Endodermal cell (in vitro differentiated cells): ENCODE measurements around the gene DLGAP1. TPM values are rescaled to one million over a fixed set of nuclear protein-coding genes. Genes with fewer than 3 reads are reported as not detected.

ENCODE experiments used
- DNase-seq: peaks from one replicate; pipeline ENCODE4 v3.0.0-alpha.2; 2017
- H3K27ac ChIP-seq: 2 replicates; pipeline ENCODE4 v1.5.1; 2013; ENCODE audit warnings: mild to moderate bottlenecking, low read depth, low read length, moderate library complexity
- H3K27me3 ChIP-seq: 2 replicates; pipeline ENCODE4 v1.6.1; 2013; ENCODE audit warnings: mild to moderate bottlenecking, low read length, moderate library complexity; ENCODE audit not compliant: insufficient read depth, control insufficient read depth, poor library complexity, severe bottlenecking
- H3K36me3 ChIP-seq: 2 replicates; pipeline ENCODE4 v1.7.0; 2013; ENCODE audit warnings: mild to moderate bottlenecking, low read length, moderate library complexity; ENCODE audit not compliant: control insufficient read depth, insufficient read depth
- H3K4me1 ChIP-seq: one replicate; pipeline ENCODE4 v1.7.0; 2013; ENCODE audit warnings: low read length; ENCODE audit not compliant: control insufficient read depth, insufficient read depth
- H3K4me3 ChIP-seq: 2 replicates; pipeline ENCODE4 v1.5.1; 2013; ENCODE audit warnings: mild to moderate bottlenecking, low read length, moderate library complexity
- H3K9ac ChIP-seq: 2 replicates; pipeline ENCODE4 v1.6.1; 2013; ENCODE audit warnings: mild to moderate bottlenecking, low read length, moderate library complexity; ENCODE audit not compliant: poor library complexity, severe bottlenecking; ENCODE audit errors: extremely low read depth
- H3K9me3 ChIP-seq: 2 replicates; pipeline ENCODE4 v1.6.1; 2013; ENCODE audit warnings: mild to moderate bottlenecking, low read length, moderate library complexity; ENCODE audit not compliant: control insufficient read depth
- H3K27ac Mint-ChIP-seq: 2 replicates; pipeline ENCODE4 v1.8.0; 2020; ENCODE audit warnings: mixed read lengths
- H3K27me3 Mint-ChIP-seq: 2 replicates; pipeline ENCODE4 v1.8.0; 2021; ENCODE audit warnings: mild to moderate bottlenecking, mixed read lengths; ENCODE audit not compliant: insufficient read depth
- H3K36me3 Mint-ChIP-seq: 2 replicates; pipeline ENCODE4 v1.8.0; 2020; ENCODE audit warnings: low read depth, mixed read lengths
- H3K4me1 Mint-ChIP-seq: 2 replicates; pipeline ENCODE4 v1.8.0; 2020; ENCODE audit warnings: mixed read lengths
- H3K4me3 Mint-ChIP-seq: 2 replicates; pipeline ENCODE4 v1.8.0; 2020; ENCODE audit warnings: mild to moderate bottlenecking, moderate library complexity, mixed read lengths
- H3K9me3 Mint-ChIP-seq: 2 replicates; pipeline ENCODE4 v1.8.0; 2020; ENCODE audit warnings: mild to moderate bottlenecking, mixed read lengths
- WGBS, 2 experiments: methylation state at CpG; one replicate each; pipeline versions ENCODE4 v1.1.5 to v1.1.7; 2013; ENCODE audit warnings: missing lambda C conversion rate in 2 of 2, mixed read lengths in 1 of 2; ENCODE audit not compliant: insufficient coverage in 1 of 2, insufficient read length in 1 of 2; 5-methylcytosine and 5-hydroxymethylcytosine counted together
- total RNA-seq, 2 donors: library from RNA; stranded (reverse); fragmentation: NEBNext Ultra II Directional in 1 of 2; extraction: Animal tissue kit (Norgen Biotek cat#: 25700) in 1 of 2; gene quantifications; 2 replicates in 1 of 2; 3 replicates in 1 of 2; pipeline ENCODE4 v1.2.1, GENCODE V29; 2021
- TF ChIP-seq, protein P1 (sequence below): fragments of 200-600 bp; sonication (generic); conservative IDR thresholded peaks from 2 replicates; pipeline ENCODE4 v1.5.0; 2021; ENCODE audit warnings: antibody characterized with exemption, mild to moderate bottlenecking

Gene DLGAP1
- total RNA-seq, 2 donors from 2014 or later, result 11.5 to 21.5 TPM

DNA sequence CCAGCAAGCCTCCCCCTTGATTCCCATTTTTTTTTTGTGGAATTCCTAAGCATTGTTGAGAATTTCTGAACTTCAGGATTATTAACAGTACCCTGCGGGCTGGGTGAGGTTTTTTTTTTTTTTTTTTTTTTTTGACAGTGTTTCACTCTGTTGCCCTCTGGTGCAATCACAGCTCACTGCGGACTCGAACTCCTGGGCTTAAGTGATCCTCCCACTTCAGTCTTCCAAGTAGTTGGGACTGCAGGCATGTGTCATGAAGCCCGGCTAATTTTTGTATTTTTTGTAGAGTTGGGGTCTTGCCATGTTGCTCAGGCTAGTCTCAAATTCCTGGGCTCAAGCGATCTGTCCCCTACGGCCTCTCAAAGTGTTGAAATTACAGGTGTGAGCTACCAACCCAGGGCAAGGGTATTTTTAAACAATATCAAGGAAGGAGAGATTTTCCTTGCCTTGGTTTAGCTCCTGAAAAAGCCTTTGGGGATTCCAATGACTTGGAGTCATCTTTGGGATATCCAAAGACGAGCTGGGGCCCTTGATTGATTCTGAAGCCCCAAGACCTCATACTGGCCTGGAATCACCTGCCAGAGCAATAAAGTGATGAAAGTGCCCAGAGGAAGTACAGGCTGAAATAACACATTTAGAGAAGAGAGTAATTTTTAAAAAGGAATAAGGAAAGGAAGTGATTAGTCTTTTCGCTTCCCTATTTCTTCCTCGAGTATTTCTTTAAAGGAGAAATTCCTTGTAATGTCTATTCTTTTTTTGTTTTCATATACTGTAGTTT lies 764.9 kb downstream of the DLGAP1 start:
- DNase-seq, result peak; percentile 58
- Histone ChIP-seq H3K4me3 (no peak overlapping the region), H3K36me3 (no peaks in the 10 kb centered on the region), H3K9ac (no peak overlapping the region), H3K9me3 (peaks cover 16% of the 10 kb centered on the region), H3K27me3 (no peaks in the 10 kb centered on the region), H3K4me1 (no peaks in the 10 kb centered on the region), H3K27ac (no peak overlapping the region)
- H3K36me3 Mint-ChIP-seq, result peaks cover 1% of the 10 kb centered on the region
- peaks cover 14% of the 10 kb centered on the region for H3K4me1 Mint-ChIP-seq
- WGBS, 2 experiments, result 83 to 96% methylated on average over 4 to 9 of the region's 9 CpGs
- H3K4me3 Mint-ChIP-seq, result no peak overlapping the region
- H3K27ac Mint-ChIP-seq, result no peak overlapping the region
- peaks cover 15% of the 10 kb centered on the region for H3K9me3 Mint-ChIP-seq
- no peaks in the 10 kb centered on the region for H3K27me3 Mint-ChIP-seq
- TF ChIP-seq, protein P1, sequence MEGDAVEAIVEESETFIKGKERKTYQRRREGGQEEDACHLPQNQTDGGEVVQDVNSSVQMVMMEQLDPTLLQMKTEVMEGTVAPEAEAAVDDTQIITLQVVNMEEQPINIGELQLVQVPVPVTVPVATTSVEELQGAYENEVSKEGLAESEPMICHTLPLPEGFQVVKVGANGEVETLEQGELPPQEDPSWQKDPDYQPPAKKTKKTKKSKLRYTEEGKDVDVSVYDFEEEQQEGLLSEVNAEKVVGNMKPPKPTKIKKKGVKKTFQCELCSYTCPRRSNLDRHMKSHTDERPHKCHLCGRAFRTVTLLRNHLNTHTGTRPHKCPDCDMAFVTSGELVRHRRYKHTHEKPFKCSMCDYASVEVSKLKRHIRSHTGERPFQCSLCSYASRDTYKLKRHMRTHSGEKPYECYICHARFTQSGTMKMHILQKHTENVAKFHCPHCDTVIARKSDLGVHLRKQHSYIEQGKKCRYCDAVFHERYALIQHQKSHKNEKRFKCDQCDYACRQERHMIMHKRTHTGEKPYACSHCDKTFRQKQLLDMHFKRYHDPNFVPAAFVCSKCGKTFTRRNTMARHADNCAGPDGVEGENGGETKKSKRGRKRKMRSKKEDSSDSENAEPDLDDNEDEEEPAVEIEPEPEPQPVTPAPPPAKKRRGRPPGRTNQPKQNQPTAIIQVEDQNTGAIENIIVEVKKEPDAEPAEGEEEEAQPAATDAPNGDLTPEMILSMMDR, result peak; percentile 40

DNA sequence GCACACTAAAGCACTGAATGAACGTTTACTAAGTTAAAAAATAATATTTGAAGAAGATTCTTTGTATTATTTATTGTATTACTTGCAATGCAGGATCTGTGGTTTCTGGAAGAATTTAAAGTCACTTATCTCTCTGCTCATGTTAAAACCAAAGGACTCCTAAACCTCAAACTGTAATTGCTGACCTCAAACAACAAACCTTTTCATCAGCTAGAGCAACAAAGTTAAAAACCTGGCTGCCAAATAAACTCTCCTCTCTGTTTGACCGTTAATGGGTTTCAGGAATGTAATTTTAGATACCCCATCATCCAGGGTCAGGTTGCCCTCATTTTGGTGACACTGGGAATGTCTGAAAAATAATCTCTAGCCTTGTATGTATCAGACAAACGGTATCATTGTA lies 766.0 kb downstream of the DLGAP1 start:
- H3K27ac Mint-ChIP-seq, result peak overlapping the region; percentile 1
- Histone ChIP-seq H3K9ac (no peak overlapping the region), H3K27me3 (no peaks in the 10 kb centered on the region)

DNA sequence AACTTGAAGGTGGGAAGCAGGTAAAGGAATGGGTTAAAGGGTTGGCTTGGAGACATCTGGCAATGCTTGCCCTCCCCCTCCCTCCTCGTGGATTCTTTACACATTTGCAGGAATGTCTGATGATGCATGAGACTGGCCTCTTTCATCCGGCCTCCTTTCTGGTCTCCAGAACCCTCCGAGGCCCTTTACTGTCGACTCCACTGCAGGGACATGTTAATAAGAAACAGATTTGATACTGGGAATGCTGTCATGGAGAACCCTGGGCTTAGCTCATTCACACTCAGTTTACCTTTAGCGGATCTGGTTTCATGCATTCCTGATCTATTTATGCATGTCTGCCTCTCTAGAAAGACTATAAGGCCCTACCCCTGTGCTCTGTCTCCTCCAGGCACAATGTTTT lies 766.4 kb downstream of the DLGAP1 start:
- Mint-ChIP-seq H3K27me3 (no peaks in the 10 kb centered on the region), H3K4me1 (peaks cover 14% of the 10 kb centered on the region), H3K4me3 (no peak overlapping the region), H3K27ac (peak overlapping the region; percentile 76), H3K36me3 (peaks cover 1% of the 10 kb centered on the region), H3K9me3 (peaks cover 12% of the 10 kb centered on the region)
- WGBS, 2 experiments, result 52 to 73% methylated on average over 3 to 5 of the region's 5 CpGs
- Histone ChIP-seq H3K9ac (no peak overlapping the region), H3K4me1 (no peaks in the 10 kb centered on the region), H3K9me3 (peaks cover 16% of the 10 kb centered on the region), H3K36me3 (no peaks in the 10 kb centered on the region), H3K27ac (peak overlapping the region; percentile 3), H3K4me3 (no peak overlapping the region), H3K27me3 (no peaks in the 10 kb centered on the region)
- DNase-seq, result peak; percentile 71
- TF ChIP-seq, protein P1, result no peak

More for the DNA sequence above, 766.0 kb downstream of the DLGAP1 start:
- Mint-ChIP-seq H3K36me3 (peaks cover 1% of the 10 kb centered on the region), H3K9me3 (peaks cover 12% of the 10 kb centered on the region), H3K4me3 (no peak overlapping the region), H3K4me1 (peaks cover 14% of the 10 kb centered on the region), H3K27me3 (no peaks in the 10 kb centered on the region)
- Histone ChIP-seq H3K4me3 (no peak overlapping the region), H3K36me3 (no peaks in the 10 kb centered on the region), H3K27ac (no peak overlapping the region), H3K4me1 (no peaks in the 10 kb centered on the region), H3K9me3 (peaks cover 16% of the 10 kb centered on the region)
- peak; percentile 10 for DNase-seq
- 92 to 100% methylated on average over 1 to 2 of the region's 3 CpGs for WGBS, 2 experiments
- TF ChIP-seq, protein P1, result no peak
